Fibroblast of mammary gland (primary cell): ENCODE results near the gene ARHGAP10.

Experiments used
- DNase-seq: peaks from one replicate; pipeline ENCODE4 v3.0.0-alpha.2; 2010; ENCODE audit warnings: low read depth
- H3K4me3 ChIP-seq: 2 replicates; pipeline ENCODE4 v1.5.1; 2011; ENCODE audit warnings: low read depth, mild to moderate bottlenecking, low read length, moderate library complexity; ENCODE audit not compliant: control insufficient read depth
- CTCF ChIP-seq: conservative IDR thresholded peaks from 2 replicates; pipeline ENCODE4 v1.5.1; 2011; ENCODE audit warnings: low read depth, low read length, inconsistent platforms; ENCODE audit not compliant: control insufficient read depth, insufficient read depth

ARHGAP10 gene

GRCh38 chr4:147717878-147718277 lies 14.0 kb upstream of the ARHGAP10 start:
- TF ChIP-seq CTCF: no peak
- H3K4me3 ChIP-seq: no peak overlapping the region
- no peak for DNase-seq

- no peak overlapping the region for H3K4me3 ChIP-seq
- peak; percentile 76 for DNase-seq
- no peak for TF ChIP-seq CTCF
These were observed 8.6 kb upstream of the ARHGAP10 start for GRCh38 chr4:147723326-147723725.

DNA sequence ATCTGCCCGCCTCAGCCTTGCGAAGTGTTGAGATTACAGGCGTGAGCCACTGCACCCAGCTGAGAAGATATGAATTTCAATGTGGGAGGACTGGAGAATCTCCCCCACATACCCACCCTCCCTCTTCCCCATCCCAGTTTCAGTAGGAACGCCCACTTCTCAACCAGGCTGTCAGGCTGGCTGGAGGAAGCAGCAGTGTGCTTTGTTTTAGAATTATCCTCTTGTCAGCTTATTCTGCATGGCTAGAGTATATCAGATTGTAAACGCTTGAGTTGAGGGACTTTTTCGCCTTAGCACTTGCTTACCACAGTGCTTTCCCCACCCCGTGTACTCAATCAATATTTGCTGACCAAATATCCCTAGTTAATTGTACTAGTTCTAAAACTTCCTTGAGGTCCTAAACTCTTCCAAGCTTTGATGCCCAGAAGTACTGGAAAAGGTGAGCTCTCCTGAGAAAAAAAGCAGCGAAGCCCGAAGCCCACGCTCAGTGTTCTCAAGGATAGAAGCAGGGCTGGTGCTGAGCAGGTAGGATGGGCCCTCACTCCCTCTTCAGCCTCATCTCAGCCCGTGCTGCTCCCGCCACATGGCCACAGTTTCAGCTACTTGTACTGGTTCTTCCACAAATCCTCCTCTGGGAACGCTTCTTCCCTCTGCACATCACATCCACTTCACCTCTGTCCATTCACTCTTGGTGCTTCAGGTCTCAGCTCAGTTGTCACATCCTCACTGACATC lies 7.3 kb upstream of the ARHGAP10 start:
- no peak overlapping the region for H3K4me3 ChIP-seq
- TF ChIP-seq CTCF: no peak
- no peak for DNase-seq

GRCh38 chr4:147725673-147726072 lies 6.2 kb upstream of the ARHGAP10 start:
- DNase-seq: no peak
- TF ChIP-seq CTCF: no peak
- no peak overlapping the region for H3K4me3 ChIP-seq

GRCh38 chr4:147727476-147728028 lies 4.3 kb upstream of the ARHGAP10 start:
- no peak overlapping the region for H3K4me3 ChIP-seq
- no peak for DNase-seq
- TF ChIP-seq CTCF: no peak

GRCh38 chr4:147730333-147730732 lies 1.6 kb upstream of the ARHGAP10 start:
- DNase-seq: no peak
- no peak overlapping the region for H3K4me3 ChIP-seq
- peak; percentile 5 for TF ChIP-seq CTCF
